ENCODE data around the gene CPXM1. TPM values are rescaled to one million over a fixed set of nuclear protein-coding genes. Genes with fewer than 3 reads are reported as not detected.

Gene CPXM1
- total and polyA plus RNA-seq, 2 donors (not counting 3 experiments of a cell fraction or from before 2014, with no cell fraction given), result 18.9 to 20.3 TPM

GRCh38 chr20:2820084-2820895 is 19.9 kb upstream of the CPXM1 start:
- Histone ChIP-seq H3K9ac (replicated peaks; ENCODE audit: extremely low read depth, insufficient read depth, low read length) (no peak overlapping the region), H3K27me3 (ENCODE audit: control insufficient read depth in 2 of 2, insufficient read depth in 2 of 2, low read length in 2 of 2) (peaks cover 25 to 29% of the 10 kb centered on the region in 2 experiments), H4K20me1 (replicated peaks; ENCODE audit: control insufficient read depth, extremely low read depth, insufficient read depth, low read length) (no peaks in the 10 kb centered on the region), H3K79me2 (ENCODE audit: control insufficient read depth, insufficient read depth, low read length) (no peaks in the 10 kb centered on the region), H3K27ac (ENCODE audit: insufficient read depth, low read depth, low read length) (no peak overlapping the region), H3K4me2 (ENCODE audit: insufficient read depth, low read length) (no peak overlapping the region), H3K4me3 (replicated peaks in 1 of 3; ENCODE audit: insufficient read depth in 1 of 3, low read depth in 1 of 3, low read length in 3 of 3) (no peak overlapping the region), H3K36me3 (ENCODE audit: control insufficient read depth in 2 of 2, extremely low read depth in 1 of 2, insufficient read depth in 2 of 2, low read length in 2 of 2) (no peaks in the 10 kb centered on the region), H3K9me1 (replicated peaks; ENCODE audit: control insufficient read depth, extremely low read depth, insufficient read depth, low read length) (no peaks in the 10 kb centered on the region), H2AFZ (ENCODE audit: low read depth, low read length) (no peak overlapping the region), H3K4me1 (ENCODE audit: control insufficient read depth, extremely low read depth, insufficient read depth, low read length) (no peaks in the 10 kb centered on the region), H3K9me3 (replicated peaks; ENCODE audit: control insufficient read depth, insufficient read depth, low read length) (no peaks in the 10 kb centered on the region)
- ChIA-PET CTCF (interaction anchor here (0.7 kb wide), 2 partner anchors 67 to 211 kb away, joined by 3 read pairs; no protein-coding TSS in a partner anchor), POLR2A (no interaction called here)
- BruUV-seq (replicated peaks), result no TSS peak
- no peak for TF ChIP-seq MYC (IDR thresholded peaks at IDR 0.05; ENCODE audit: low read depth, low read length)
- TF ChIP-seq EZH2 (IDR thresholded peaks at IDR 0.05; ENCODE audit: borderline replicate concordance, low read depth, low read length, severe bottlenecking), result peak; percentile 8
- TF ChIP-seq JUN (IDR thresholded peaks at IDR 0.05; ENCODE audit: borderline replicate concordance, insufficient read depth, insufficient read length, low read depth), result no peak
- TF ChIP-seq POLR2AphosphoS5 (IDR thresholded peaks at IDR 0.05; ENCODE audit: insufficient read depth, low read depth, low read length), result no peak
- TF ChIP-seq FOS (IDR thresholded peaks at IDR 0.05; ENCODE audit: borderline replicate concordance, insufficient read depth, low read length), result no peak
- TF ChIP-seq, protein P1, sequence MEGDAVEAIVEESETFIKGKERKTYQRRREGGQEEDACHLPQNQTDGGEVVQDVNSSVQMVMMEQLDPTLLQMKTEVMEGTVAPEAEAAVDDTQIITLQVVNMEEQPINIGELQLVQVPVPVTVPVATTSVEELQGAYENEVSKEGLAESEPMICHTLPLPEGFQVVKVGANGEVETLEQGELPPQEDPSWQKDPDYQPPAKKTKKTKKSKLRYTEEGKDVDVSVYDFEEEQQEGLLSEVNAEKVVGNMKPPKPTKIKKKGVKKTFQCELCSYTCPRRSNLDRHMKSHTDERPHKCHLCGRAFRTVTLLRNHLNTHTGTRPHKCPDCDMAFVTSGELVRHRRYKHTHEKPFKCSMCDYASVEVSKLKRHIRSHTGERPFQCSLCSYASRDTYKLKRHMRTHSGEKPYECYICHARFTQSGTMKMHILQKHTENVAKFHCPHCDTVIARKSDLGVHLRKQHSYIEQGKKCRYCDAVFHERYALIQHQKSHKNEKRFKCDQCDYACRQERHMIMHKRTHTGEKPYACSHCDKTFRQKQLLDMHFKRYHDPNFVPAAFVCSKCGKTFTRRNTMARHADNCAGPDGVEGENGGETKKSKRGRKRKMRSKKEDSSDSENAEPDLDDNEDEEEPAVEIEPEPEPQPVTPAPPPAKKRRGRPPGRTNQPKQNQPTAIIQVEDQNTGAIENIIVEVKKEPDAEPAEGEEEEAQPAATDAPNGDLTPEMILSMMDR (IDR thresholded peaks at IDR 0.05; ENCODE audit: extremely low read depth in 1 of 2, insufficient read depth in 1 of 2, low read depth in 1 of 2, low read length in 2 of 2), result no peak
- TF ChIP-seq GATA2 (IDR thresholded peaks at IDR 0.05; ENCODE audit: insufficient read depth, insufficient read length, low read depth, low read length), result no peak
- TF ChIP-seq, protein P2, sequence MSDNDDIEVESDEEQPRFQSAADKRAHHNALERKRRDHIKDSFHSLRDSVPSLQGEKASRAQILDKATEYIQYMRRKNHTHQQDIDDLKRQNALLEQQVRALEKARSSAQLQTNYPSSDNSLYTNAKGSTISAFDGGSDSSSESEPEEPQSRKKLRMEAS (IDR thresholded peaks at IDR 0.05; ENCODE audit: insufficient read depth, insufficient read length), result no peak
- FAIRE-seq, result no peak
- dilution Hi-C loops (cut with MboI; ENCODE audit: extremely low pct_ligation_motif_present, low sequenced_read_pairs) (no loop called here), intact Hi-C loops (cut with micrococcal nuclease) (no loop called here)
- no peak for DNase-seq (ENCODE audit: low read depth, low spot score)

Data from endothelial cell of umbilical vein (primary cell).